SK-N-SH treated with all-trans-retinoic acid at 6 μM for 48 hours (cell line): Measurements from ENCODE around the gene S1PR3.

Source experiments
- ARNTL ChIP-seq: fragments of 450-650 bp; formaldehyde crosslinking; IDR thresholded peaks from 2 replicates; pipeline ENCODE4 v1.5.0; 2020; ENCODE audit warnings: low read depth, mild to moderate bottlenecking, moderate library complexity, borderline replicate concordance
- ESRRG ChIP-seq: fragments of 250-450 bp; sonication (Bioruptor Pico); IDR thresholded peaks from 2 replicates; pipeline ENCODE4 v1.6.1; 2021; ENCODE audit warnings: mild to moderate bottlenecking
- RARB ChIP-seq: fragments of 250-450 bp; sonication (Bioruptor Pico); IDR thresholded peaks from 2 replicates; pipeline ENCODE4 v1.8.0; 2021; ENCODE audit warnings: mild to moderate bottlenecking, moderate library complexity
- TSHZ2 ChIP-seq: fragments of 250-450 bp; sonication (Bioruptor Pico); IDR thresholded peaks from 2 replicates; pipeline ENCODE4 v1.5.0; 2020; ENCODE audit warnings: mild to moderate bottlenecking, moderate library complexity

GRCh38 chr9:88993327-88993726, 2.1 kb downstream of the S1PR3 start:
- no peak for TF ChIP-seq ARNTL
- no peak for TF ChIP-seq TSHZ2
- TF ChIP-seq ESRRG (CRISPR knock-in tag): no peak
- TF ChIP-seq RARB (CRISPR knock-in tag): no peak
